ENCODE measurements around the gene RNF212B. TPM values are rescaled to one million over a fixed set of nuclear protein-coding genes. Genes with fewer than 3 reads are reported as not detected.
"Not testable (repeated sequence)": the region's sequence is repeated elsewhere in the genome, so short reads cannot be mapped to it uniquely, and the experiment has no call there.

Gene RNF212B
- total RNA-seq, 1 donor from 2014 or later = not detected

DNA sequence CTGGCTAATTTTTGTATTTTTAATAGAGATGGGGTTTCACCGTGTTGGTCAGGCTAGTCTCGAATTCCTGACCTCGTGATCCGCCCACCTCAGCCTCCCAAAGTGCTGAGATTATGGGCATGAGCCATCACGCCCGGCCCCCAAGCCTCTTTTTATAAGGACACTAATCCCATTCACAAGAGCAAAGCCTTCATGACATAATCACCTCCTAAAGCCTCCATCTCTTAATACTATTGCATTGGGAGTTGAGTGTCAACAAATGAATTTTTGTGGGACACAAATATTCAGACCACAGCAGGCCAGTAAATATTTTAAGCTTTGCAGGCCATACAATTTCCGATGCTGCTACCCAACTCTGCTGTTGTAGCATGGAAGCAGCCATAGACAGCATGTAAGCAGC is 10.9 kb downstream of the RNF212B start:
- no peak for TF ChIP-seq CTCF (conservative IDR thresholded peaks at IDR 0.05; ENCODE audit: low read depth, low read length)
- DNase-seq (ENCODE audit: low read depth) = no peak
- no peak overlapping the region for H3K4me3 ChIP-seq (ENCODE audit: low read depth, low read length)

DNA sequence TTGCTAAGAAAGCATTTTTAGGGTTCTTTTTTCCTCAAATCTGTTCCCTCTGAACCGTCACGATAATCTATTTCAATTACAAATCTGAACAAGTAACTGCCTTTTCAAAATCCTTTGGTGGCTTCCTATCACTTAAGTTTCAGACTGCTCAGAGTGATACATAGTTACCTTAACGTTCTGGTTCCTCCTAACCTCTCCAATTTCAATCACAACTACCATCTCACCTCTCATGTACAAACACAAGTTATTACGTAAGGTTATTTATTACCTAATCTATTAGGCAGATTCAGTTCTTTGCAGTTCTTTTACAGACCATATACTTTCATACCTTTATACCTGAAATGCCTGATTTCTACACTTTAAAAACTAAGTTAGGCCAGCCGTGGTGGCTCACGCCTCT is 12.1 kb downstream of the RNF212B start:
- DNase-seq (ENCODE audit: low read depth) = no peak
- H3K4me3 ChIP-seq (ENCODE audit: low read depth, low read length) = no peak overlapping the region
- TF ChIP-seq CTCF (conservative IDR thresholded peaks at IDR 0.05; ENCODE audit: low read depth, low read length) = no peak

- no peak for TF ChIP-seq CTCF (conservative IDR thresholded peaks at IDR 0.05; ENCODE audit: low read depth, low read length)
- DNase-seq (ENCODE audit: low read depth) = no peak
- no peak overlapping the region for H3K4me3 ChIP-seq (ENCODE audit: low read depth, low read length)
Observed at GRCh38 chr14:23252006-23252405, 14.3 kb downstream of the RNF212B start.

- DNase-seq (ENCODE audit: low read depth) = no peak
- no peak for TF ChIP-seq CTCF (conservative IDR thresholded peaks at IDR 0.05; ENCODE audit: low read depth, low read length)
- no peak overlapping the region for H3K4me3 ChIP-seq (ENCODE audit: low read depth, low read length)
Observed at GRCh38 chr14:23252420-23253333, 14.9 kb downstream of the RNF212B start.

DNA sequence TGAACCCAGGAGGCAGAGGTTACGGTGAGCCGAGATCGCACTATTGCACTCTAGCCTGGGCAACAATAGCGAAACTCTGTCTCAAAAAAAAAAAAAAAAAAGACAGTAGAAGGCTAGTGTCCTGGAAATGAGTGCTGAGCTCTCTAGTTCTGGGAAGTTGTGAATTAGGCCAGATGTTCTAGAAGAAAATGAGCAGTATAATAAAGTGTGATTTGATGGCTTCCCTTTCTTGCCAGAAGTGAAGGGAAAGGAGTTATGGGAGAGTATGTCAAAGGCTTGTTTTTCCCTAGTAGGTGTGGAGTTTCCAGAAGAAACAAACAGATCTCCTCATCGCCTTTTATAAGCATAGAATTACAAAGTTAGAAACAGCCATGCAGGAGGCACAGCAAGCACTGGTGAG is 20.5 kb downstream of the RNF212B start:
- no peak overlapping the region for H3K4me3 ChIP-seq (ENCODE audit: low read depth, low read length)
- TF ChIP-seq CTCF (conservative IDR thresholded peaks at IDR 0.05; ENCODE audit: low read depth, low read length) = no peak
- no peak for DNase-seq (ENCODE audit: low read depth)

GRCh38 chr14:23259426-23259825 is 21.7 kb downstream of the RNF212B start:
- no peak overlapping the region for H3K4me3 ChIP-seq (ENCODE audit: low read depth, low read length)
- DNase-seq (ENCODE audit: low read depth) = no peak
- no peak for TF ChIP-seq CTCF (conservative IDR thresholded peaks at IDR 0.05; ENCODE audit: low read depth, low read length)

- H3K4me3 ChIP-seq (ENCODE audit: low read depth, low read length); DNase-seq (ENCODE audit: low read depth): not testable (repeated sequence)
Observed at GRCh38 chr14:23260849-23261248, 23.1 kb downstream of the RNF212B start.
